ENCODE measurements around the gene EXOSC3. TPM values are rescaled to one million over a fixed set of nuclear protein-coding genes. Genes with fewer than 3 reads are reported as not detected.
"Not testable (repeated sequence)": the region's sequence is repeated elsewhere in the genome, so short reads cannot be mapped to it uniquely, and the experiment has no call there.

EXOSC3 gene
- 76.6 and 87.0 TPM in 2 replicates for total RNA-seq

- intact Hi-C loops (cut with micrococcal nuclease) = loop anchor here (1.0 to 5.0 kb wide), 4 partner anchors 15 to 193 kb away; partner anchors contain the start of genes DCAF10, SLC25A51, TOMM5 and TRMT10B
These were observed at the start of gene EXOSC3 for GRCh38 chr9:37784616-37785483. EXOSC3 (minus strand) TSS chr9:37785064; CDS start chr9:37785044, 20 bp downstream.

GRCh38 chr9:37827483-37828165 is 42.8 kb upstream of the EXOSC3 start:
- intact Hi-C loops (cut with micrococcal nuclease) = no loop called here

GRCh38 chr9:37825174-37825573 is 40.3 kb upstream of the EXOSC3 start:
- intact Hi-C loops (cut with micrococcal nuclease) = not testable (repeated sequence)

GRCh38 chr9:37820142-37820541 is 35.3 kb upstream of the EXOSC3 start:
- intact Hi-C loops (cut with micrococcal nuclease) = no loop called here

- intact Hi-C loops (cut with micrococcal nuclease) = no loop called here
These were observed 34.0 kb upstream of the EXOSC3 start for GRCh38 chr9:37818849-37819248.

- intact Hi-C loops (cut with micrococcal nuclease) = no loop called here
These were observed 28.0 kb upstream of the EXOSC3 start for GRCh38 chr9:37812773-37813379.

- intact Hi-C loops (cut with micrococcal nuclease) = no loop called here
These were observed 27.1 kb upstream of the EXOSC3 start for GRCh38 chr9:37811906-37812476.

GRCh38 chr9:37809676-37810075 is 24.8 kb upstream of the EXOSC3 start:
- intact Hi-C loops (cut with micrococcal nuclease) = not testable (repeated sequence)

GRCh38 chr9:37806271-37806670 is 21.4 kb upstream of the EXOSC3 start:
- intact Hi-C loops (cut with micrococcal nuclease) = no loop called here

- intact Hi-C loops (cut with micrococcal nuclease) = loop anchor here (2.0 to 5.0 kb wide), 4 partner anchors 49 to 335 kb away; partner anchors contain the start of genes SHB, TRMT10B and ZBTB5
These were observed 17.3 kb upstream of the EXOSC3 start for GRCh38 chr9:37801959-37802711.

GRCh38 chr9:37801287-37801850 is 16.5 kb upstream of the EXOSC3 start:
- intact Hi-C loops (cut with micrococcal nuclease) = loop anchor here (2.0 to 5.0 kb wide), 4 partner anchors 49 to 334 kb away; partner anchors contain the start of genes SHB, TRMT10B and ZBTB5

GRCh38 chr9:37800631-37801286 is 15.9 kb upstream of the EXOSC3 start, which contains the start of gene DCAF10:
DCAF10 (plus strand) TSS chr9:37800797; CDS start chr9:37800867, 70 bp downstream.
- intact Hi-C loops (cut with micrococcal nuclease) = loop anchor here (1.0 to 5.0 kb wide), 5 partner anchors 15 to 333 kb away; partner anchors contain the start of genes EXOSC3, SHB, TRMT10B and ZBTB5

- intact Hi-C loops (cut with micrococcal nuclease) = no loop called here
These were observed 13.8 kb upstream of the EXOSC3 start for GRCh38 chr9:37798677-37799076.

- intact Hi-C loops (cut with micrococcal nuclease) = no loop called here
These were observed 11.4 kb upstream of the EXOSC3 start for GRCh38 chr9:37796232-37796631.

- intact Hi-C loops (cut with micrococcal nuclease) = no loop called here
These were observed 7.3 kb upstream of the EXOSC3 start for GRCh38 chr9:37792122-37792521.

- intact Hi-C loops (cut with micrococcal nuclease) = no loop called here
These were observed 5.2 kb upstream of the EXOSC3 start for GRCh38 chr9:37790096-37790495.

GRCh38 chr9:37788332-37788731 is 3.5 kb upstream of the EXOSC3 start:
- intact Hi-C loops (cut with micrococcal nuclease) = loop anchor here (5.0 kb wide), 1 partner anchor 196 kb away; the partner anchor contains the start of gene TOMM5

GRCh38 chr9:37787059-37787458 is 2.2 kb upstream of the EXOSC3 start:
- intact Hi-C loops (cut with micrococcal nuclease) = loop anchor here (5.0 kb wide), 1 partner anchor 195 kb away; the partner anchor contains the start of gene TOMM5

GRCh38 chr9:37784291-37784615 is 611 bp downstream of the EXOSC3 start:
- intact Hi-C loops (cut with micrococcal nuclease) = no loop called here

All from T-helper 2 cell treated with Interferon-gamma antibody and Interleukin-4, amounts not matched to agents 100 ng/mL and 5 ng/mL, for 36 hours (primary cell).